ENCODE data around the gene MATK. TPM values are rescaled to one million over a fixed set of nuclear protein-coding genes. Genes with fewer than 3 reads are reported as not detected.

The MATK gene
- total RNA-seq = 1 to 10 TPM; 1.8 to 5.6 (median 5.2) TPM

GRCh38 chr19:3785938-3786824 is at the start of gene MATK:
TSS of gene MATK (minus strand) at chr19:3786381. CDS start at chr19:3785135, 1,246 bp downstream.
- DNase-seq (ENCODE audit: low spot score in 2 of 2) = no peak
- Histone ChIP-seq H3K27me3 (peaks cover 0 to 44% of the 10 kb centered on the region in 2 donors), H3K36me3 (no peaks in the 10 kb centered on the region), H3K4me3 (peak within 1 kb of the TSS; percentile 10 to 60 (median 41)), H3K9me3 (peaks cover 17 to 19% of the 10 kb centered on the region in 2 donors), H3K27ac (no peak within 1 kb of the TSS), H3K4me1 (no peaks in the 10 kb centered on the region)
- TF ChIP-seq CTCF (IDR thresholded peaks at IDR 0.05) (no peak), POLR2AphosphoS5 (IDR thresholded peaks at IDR 0.05) (no peak), POLR2A (IDR thresholded peaks at IDR 0.05) (no peak)
- intact Hi-C loops (cut with DNase I; ENCODE audit: low total_unique reads) = no loop called here

- intact Hi-C loops (cut with DNase I; ENCODE audit: low total_unique reads) = no loop called here
- H3K4me3 ChIP-seq = no peak overlapping the region
- no peaks in the 10 kb centered on the region for H3K36me3 ChIP-seq
- no peaks in the 10 kb centered on the region for H3K4me1 ChIP-seq
- TF ChIP-seq CTCF (IDR thresholded peaks at IDR 0.05) (no peak), POLR2A (IDR thresholded peaks at IDR 0.05) (no peak), POLR2AphosphoS5 (IDR thresholded peaks at IDR 0.05) (no peak)
- DNase-seq (ENCODE audit: low spot score in 2 of 2) = no peak
- no peak overlapping the region for H3K27ac ChIP-seq
- H3K27me3 ChIP-seq = peaks cover 0 to 10% of the 10 kb centered on the region in 2 donors
- no peaks in the 10 kb centered on the region for H3K9me3 ChIP-seq
These were observed 48.9 kb upstream of the MATK start for GRCh38 chr19:3835055-3835435.

- no peaks in the 10 kb centered on the region for H3K36me3 ChIP-seq
- DNase-seq (ENCODE audit: low spot score in 2 of 2) = no peak
- H3K4me3 ChIP-seq = no peak overlapping the region
- intact Hi-C loops (cut with DNase I; ENCODE audit: low total_unique reads) = no loop called here
- no peak overlapping the region for H3K27ac ChIP-seq
- TF ChIP-seq POLR2AphosphoS5 (IDR thresholded peaks at IDR 0.05) (no peak), POLR2A (IDR thresholded peaks at IDR 0.05) (no peak), CTCF (IDR thresholded peaks at IDR 0.05) (no peak)
- no peaks in the 10 kb centered on the region for H3K9me3 ChIP-seq
- no peaks in the 10 kb centered on the region for H3K4me1 ChIP-seq
- peaks cover 0 to 10% of the 10 kb centered on the region in 2 donors for H3K27me3 ChIP-seq
These were observed 48.3 kb upstream of the MATK start for GRCh38 chr19:3834349-3835054.

GRCh38 chr19:3833578-3834348 is 47.6 kb upstream of the MATK start:
- no peak overlapping the region for H3K27ac ChIP-seq
- H3K9me3 ChIP-seq = no peaks in the 10 kb centered on the region
- peaks cover 0 to 10% of the 10 kb centered on the region in 2 donors for H3K27me3 ChIP-seq
- DNase-seq (ENCODE audit: low spot score in 2 of 2) = no peak
- TF ChIP-seq POLR2AphosphoS5 (IDR thresholded peaks at IDR 0.05) = no peak
- TF ChIP-seq CTCF (IDR thresholded peaks at IDR 0.05) = no peak
- no peak for TF ChIP-seq POLR2A (IDR thresholded peaks at IDR 0.05)
- H3K4me1 ChIP-seq = no peaks in the 10 kb centered on the region
- no peak overlapping the region for H3K4me3 ChIP-seq
- H3K36me3 ChIP-seq = no peaks in the 10 kb centered on the region
- intact Hi-C loops (cut with DNase I; ENCODE audit: low total_unique reads) = no loop called here
